Cardiac fibroblast (primary cell): ENCODE measurements around the gene IL31.
A peak's percentile ranks its signal among the peaks of the same experiment; 100 is the strongest.

Experiments used
- DNase-seq, 2 donors: peaks; one replicate each; pipeline versions ENCODE4 v3.0.0 to v3.0.0-alpha.2; 2010; ENCODE audit warnings: low read depth in 2 of 2
- H3K4me3 ChIP-seq, 2 donors: replicated peaks in 1 of 2; 1 replicate in 1 of 2; 2 replicates in 1 of 2; pipeline ENCODE4 v1.5.1; 2011; ENCODE audit warnings: low read depth in 2 of 2, low read length in 2 of 2, mild to moderate bottlenecking in 2 of 2, moderate library complexity in 1 of 2
- TF ChIP-seq, protein P1 (sequence below): IDR thresholded peaks from one replicate; pipeline ENCODE4 v1.5.1; 2011; ENCODE audit warnings: low read depth, mild to moderate bottlenecking, low read length, inconsistent platforms

IL31 gene

DNA sequence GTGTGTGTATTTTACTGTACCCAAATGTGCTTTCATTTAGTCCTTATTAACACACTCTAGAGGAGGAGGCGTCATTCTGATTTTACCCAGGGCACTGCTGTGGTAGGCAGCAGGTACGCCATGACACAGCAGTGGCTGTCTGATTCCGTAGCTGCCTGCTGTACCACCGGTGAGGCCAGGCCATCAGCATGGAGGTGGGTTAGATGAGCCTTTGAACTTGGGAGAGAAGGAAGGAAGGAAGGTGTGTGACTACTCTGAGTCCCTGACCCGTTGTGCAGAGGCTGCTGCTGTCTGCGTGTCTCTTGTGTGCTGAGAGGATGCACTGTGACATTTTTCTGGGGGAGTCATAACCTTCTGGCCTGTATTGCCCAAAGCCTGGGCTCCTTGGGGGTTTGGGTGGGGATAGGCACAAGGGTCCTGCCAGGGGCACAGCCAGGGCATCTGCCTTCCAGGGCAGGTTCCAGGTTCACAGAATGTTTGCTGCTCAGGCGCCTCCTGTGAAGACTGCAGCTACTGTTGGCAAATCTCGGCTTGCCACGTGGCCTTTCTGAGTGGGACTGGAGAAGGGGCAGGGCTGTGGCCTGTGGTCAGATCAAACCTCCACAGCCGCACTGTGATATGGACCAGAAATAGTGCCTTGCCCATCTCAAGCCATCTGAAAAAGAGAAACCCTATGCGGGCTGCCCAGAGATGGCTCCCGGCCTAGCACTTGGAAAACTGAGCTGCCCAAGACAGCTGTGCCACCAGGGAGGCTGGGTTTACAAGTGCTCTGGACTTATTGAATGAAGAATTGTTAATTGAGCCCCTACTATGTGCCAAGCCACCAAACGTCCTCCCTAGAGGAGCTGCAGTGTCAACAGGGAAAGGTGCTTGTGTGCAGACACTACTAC, 48.3 kb downstream of the IL31 start:
- TF ChIP-seq, protein P1, sequence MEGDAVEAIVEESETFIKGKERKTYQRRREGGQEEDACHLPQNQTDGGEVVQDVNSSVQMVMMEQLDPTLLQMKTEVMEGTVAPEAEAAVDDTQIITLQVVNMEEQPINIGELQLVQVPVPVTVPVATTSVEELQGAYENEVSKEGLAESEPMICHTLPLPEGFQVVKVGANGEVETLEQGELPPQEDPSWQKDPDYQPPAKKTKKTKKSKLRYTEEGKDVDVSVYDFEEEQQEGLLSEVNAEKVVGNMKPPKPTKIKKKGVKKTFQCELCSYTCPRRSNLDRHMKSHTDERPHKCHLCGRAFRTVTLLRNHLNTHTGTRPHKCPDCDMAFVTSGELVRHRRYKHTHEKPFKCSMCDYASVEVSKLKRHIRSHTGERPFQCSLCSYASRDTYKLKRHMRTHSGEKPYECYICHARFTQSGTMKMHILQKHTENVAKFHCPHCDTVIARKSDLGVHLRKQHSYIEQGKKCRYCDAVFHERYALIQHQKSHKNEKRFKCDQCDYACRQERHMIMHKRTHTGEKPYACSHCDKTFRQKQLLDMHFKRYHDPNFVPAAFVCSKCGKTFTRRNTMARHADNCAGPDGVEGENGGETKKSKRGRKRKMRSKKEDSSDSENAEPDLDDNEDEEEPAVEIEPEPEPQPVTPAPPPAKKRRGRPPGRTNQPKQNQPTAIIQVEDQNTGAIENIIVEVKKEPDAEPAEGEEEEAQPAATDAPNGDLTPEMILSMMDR: no peak
- H3K4me3 ChIP-seq: no peak overlapping the region
- DNase-seq: no peak

DNA sequence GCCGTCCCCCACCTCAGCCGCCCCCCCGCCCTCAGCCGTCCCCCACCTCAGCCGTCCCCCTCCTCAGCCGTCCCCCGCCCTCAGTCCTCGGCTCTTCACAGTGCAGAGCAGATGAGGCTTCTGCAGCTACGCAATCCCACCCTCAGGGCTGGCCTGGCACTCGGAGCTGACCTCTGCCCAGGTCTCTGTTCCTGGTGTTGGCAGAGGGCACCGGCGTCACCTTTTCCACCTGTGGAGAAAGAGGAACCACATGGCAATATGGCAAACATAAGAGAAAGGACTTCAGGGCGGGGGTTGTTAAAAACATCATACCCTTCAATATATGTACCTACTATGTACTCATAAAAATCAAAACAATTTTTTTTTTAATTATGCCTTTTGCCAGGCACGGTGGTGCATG, 49.7 kb downstream of the IL31 start:
- TF ChIP-seq, protein P1: no peak
- H3K4me3 ChIP-seq: no peak overlapping the region
- no peak for DNase-seq

DNA sequence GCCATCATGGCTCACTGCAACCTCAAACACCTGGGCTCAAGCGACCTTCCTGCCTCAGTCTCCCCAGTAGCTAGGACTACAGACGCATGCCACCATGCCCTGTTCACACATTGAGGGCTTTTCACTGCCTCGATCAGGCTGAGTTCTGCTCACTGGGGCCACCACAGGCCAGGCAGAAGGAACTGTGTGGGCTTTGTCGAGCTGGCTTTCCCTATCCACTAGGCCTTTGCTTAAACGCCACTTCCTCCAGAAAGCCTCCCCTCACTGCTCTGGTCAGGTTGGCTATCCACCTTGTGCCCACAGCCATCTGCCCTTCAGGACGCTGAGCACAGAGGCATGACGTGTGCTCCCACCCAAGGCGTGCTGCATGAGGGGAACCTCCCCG, 50.3 kb downstream of the IL31 start:
- DNase-seq: no peak
- TF ChIP-seq, protein P1: no peak
- no peak overlapping the region for H3K4me3 ChIP-seq

DNA sequence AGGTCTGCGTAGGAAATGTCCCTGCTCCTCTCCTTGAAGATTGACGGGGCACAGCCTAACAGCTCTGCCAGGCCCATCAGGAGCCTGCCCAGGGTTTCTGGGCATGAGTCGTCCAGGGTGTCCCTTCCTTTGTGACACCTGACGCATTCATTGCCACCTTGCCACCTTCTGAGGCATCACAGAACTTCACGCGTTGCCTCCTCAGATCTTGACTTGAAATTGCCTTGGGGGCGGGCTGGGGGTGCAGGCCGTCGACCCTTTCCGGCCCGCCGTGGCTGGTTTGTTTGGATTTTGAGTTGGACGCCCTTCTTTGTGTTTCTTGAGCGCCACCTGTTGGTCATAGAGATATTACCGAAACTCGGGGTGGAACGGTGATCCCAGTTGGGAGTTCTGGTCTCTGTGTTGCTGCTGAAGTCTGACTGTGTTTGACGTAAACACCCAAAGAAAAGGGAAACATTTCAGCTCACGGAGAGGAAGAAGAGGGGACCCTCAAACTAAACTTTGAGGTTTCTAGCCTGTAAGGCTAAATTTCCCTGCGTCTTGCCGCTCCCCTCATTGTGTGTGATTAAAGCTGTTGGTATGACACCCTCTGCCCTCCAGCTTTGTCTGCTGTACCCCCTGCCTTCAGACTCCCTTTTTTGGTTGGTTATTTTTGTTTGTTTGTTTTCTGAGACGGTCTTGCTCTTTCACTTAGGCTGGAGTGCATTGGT, 50.8 kb downstream of the IL31 start:
- TF ChIP-seq, protein P1: peak; percentile 63
- no peak overlapping the region for H3K4me3 ChIP-seq

More for the DNA sequence above, 50.8 kb downstream of the IL31 start:
- peak; percentile 70 to 85 for DNase-seq
